ENCODE data around the gene C12orf75. TPM values are rescaled to one million over a fixed set of nuclear protein-coding genes. Genes with fewer than 3 reads are reported as not detected.

Gene C12orf75
- total and polyA plus RNA-seq, 2 of the 13 experiments (the other 11 are each of a cell fraction or from before 2014, with no cell fraction given) = 16.1 to 19.8 TPM

- intact Hi-C loops (cut with micrococcal nuclease; ENCODE audit: unreplicated experiment) = no loop called here
- H3K4me1 ChIP-seq (ENCODE audit: insufficient read depth, low read length) = no peaks in the 10 kb centered on the region
- TF ChIP-seq ZNF75D (CRISPR knock-in tag; IDR thresholded peaks at IDR 0.05; ENCODE audit: borderline replicate concordance) (no peak), HNF4A (CRISPR knock-in tag; IDR thresholded peaks at IDR 0.05) (no peak), HIVEP1 (CRISPR knock-in tag; IDR thresholded peaks at IDR 0.05) (no peak), ZMYM4 (CRISPR knock-in tag; IDR thresholded peaks at IDR 0.05) (no peak), KLF6 (CRISPR knock-in tag; IDR thresholded peaks at IDR 0.05) (no peak), DMAP1 (CRISPR knock-in tag; IDR thresholded peaks at IDR 0.05) (no peak), STAT5B (CRISPR knock-in tag; IDR thresholded peaks at IDR 0.05) (no peak), GLI4 (CRISPR knock-in tag; IDR thresholded peaks at IDR 0.05; ENCODE audit: borderline replicate concordance) (no peak), ZNF296 (CRISPR knock-in tag; conservative IDR thresholded peaks at IDR 0.05) (no peak), E2F2 (CRISPR knock-in tag; IDR thresholded peaks at IDR 0.05; ENCODE audit: borderline replicate concordance) (no peak)
- TF ChIP-seq, protein P1, sequence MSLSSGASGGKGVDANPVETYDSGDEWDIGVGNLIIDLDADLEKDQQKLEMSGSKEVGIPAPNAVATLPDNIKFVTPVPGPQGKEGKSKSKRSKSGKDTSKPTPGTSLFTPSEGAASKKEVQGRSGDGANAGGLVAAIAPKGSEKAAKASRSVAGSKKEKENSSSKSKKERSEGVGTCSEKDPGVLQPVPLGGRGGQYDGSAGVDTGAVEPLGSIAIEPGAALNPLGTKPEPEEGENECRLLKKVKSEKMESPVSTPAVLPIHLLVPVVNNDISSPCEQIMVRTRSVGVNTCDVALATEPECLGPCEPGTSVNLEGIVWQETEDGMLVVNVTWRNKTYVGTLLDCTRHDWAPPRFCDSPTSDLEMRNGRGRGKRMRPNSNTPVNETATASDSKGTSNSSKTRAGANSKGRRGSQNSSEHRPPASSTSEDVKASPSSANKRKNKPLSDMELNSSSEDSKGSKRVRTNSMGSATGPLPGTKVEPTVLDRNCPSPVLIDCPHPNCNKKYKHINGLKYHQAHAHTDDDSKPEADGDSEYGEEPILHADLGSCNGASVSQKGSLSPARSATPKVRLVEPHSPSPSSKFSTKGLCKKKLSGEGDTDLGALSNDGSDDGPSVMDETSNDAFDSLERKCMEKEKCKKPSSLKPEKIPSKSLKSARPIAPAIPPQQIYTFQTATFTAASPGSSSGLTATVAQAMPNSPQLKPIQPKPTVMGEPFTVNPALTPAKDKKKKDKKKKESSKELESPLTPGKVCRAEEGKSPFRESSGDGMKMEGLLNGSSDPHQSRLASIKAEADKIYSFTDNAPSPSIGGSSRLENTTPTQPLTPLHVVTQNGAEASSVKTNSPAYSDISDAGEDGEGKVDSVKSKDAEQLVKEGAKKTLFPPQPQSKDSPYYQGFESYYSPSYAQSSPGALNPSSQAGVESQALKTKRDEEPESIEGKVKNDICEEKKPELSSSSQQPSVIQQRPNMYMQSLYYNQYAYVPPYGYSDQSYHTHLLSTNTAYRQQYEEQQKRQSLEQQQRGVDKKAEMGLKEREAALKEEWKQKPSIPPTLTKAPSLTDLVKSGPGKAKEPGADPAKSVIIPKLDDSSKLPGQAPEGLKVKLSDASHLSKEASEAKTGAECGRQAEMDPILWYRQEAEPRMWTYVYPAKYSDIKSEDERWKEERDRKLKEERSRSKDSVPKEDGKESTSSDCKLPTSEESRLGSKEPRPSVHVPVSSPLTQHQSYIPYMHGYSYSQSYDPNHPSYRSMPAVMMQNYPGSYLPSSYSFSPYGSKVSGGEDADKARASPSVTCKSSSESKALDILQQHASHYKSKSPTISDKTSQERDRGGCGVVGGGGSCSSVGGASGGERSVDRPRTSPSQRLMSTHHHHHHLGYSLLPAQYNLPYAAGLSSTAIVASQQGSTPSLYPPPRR (CRISPR knock-in tag; IDR thresholded peaks at IDR 0.05; ENCODE audit: borderline replicate concordance) = no peak
- no peak for FAIRE-seq
- no peak overlapping the region for H3K9ac ChIP-seq (ENCODE audit: insufficient read depth, low read depth, low read length)
- ATAC-seq = no peak
- H3K27me3 ChIP-seq (ENCODE audit: control insufficient read depth in 1 of 2, insufficient read depth in 2 of 2, low read length in 2 of 2) = no peaks in the 10 kb centered on the region
- no peaks in the 10 kb centered on the region for H4K20me1 ChIP-seq (ENCODE audit: insufficient read depth, low read length)
- H3K27ac ChIP-seq (ENCODE audit: extremely low read length, insufficient read depth, low read length) = no peak overlapping the region
- no peaks in the 10 kb centered on the region for H3K9me3 ChIP-seq (ENCODE audit: low read length)
- no peak overlapping the region for H3K4me2 ChIP-seq (ENCODE audit: low read depth, low read length)
- POLR2A ChIA-PET = no interaction called here
- no peaks in the 10 kb centered on the region for H3K79me2 ChIP-seq (ENCODE audit: insufficient read depth, low read length)
- in situ Hi-C loops (cut with HindIII; ENCODE audit: extremely low pct_ligation_motif_present, low pct_unique_long_range_greater_than_20kb) = no loop called here
- WGBS (ENCODE audit: low lambda C conversion rate) = 42% methylated on average over 7 of the region's 7 CpGs
- H3K4me3 ChIP-seq (replicated peaks in 1 of 3; ENCODE audit: insufficient read depth in 1 of 3, low read depth in 2 of 3, low read length in 3 of 3) = no peak overlapping the region
- no TSS peak for BruUV-seq (replicated peaks)
- no peak for DNase-seq (ENCODE audit: low spot score)
- no peak overlapping the region for H2AFZ ChIP-seq (ENCODE audit: low read length)
- no peaks in the 10 kb centered on the region for H3K36me3 ChIP-seq (replicated peaks in 1 of 2; ENCODE audit: control insufficient read depth in 1 of 2, insufficient read depth in 2 of 2, low read length in 2 of 2)
- CTCF ChIA-PET (ENCODE audit: low intra/inter-chr PET ratio, low total read pairs) = no interaction called here
Observed at GRCh38 chr12:105406497-105406896, 76.0 kb downstream of the C12orf75 start.

All from HepG2 (cell line).